Panc1 (cell line): ENCODE results near the gene CLCC1. TPM values are rescaled to one million over a fixed set of nuclear protein-coding genes. Genes with fewer than 3 reads are reported as not detected.

Experiments used
- ATAC-seq: fragments of 200-7000 bp; cut with Tn5 transposase; 2 replicates; pipeline ENCODE4 v1.9.1; 2020; ENCODE audit warnings: mild to moderate bottlenecking, moderate library complexity
- BruUV-seq: library from RNA; stranded (reverse); fragments of 400-500 nt; replicated peaks from 2 replicates; lab custom pipeline; 2021; lab: Mats Ljungman, UMichigan
- CTCF ChIA-PET: fragments of 300-600 bp; sonication (Branson Sonifier 250); formaldehyde crosslinking; loops from one replicate; lab custom pipeline; 2022; ENCODE audit warnings: antibody characterized with exemption; lab: Charles Lee
- POLR2A ChIA-PET: fragments of 300-600 bp; sonication (Branson Sonifier 250); formaldehyde crosslinking; loops from one replicate; lab custom pipeline; 2022; ENCODE audit warnings: antibody characterized with exemption; lab: Charles Lee
- DNase-seq: peaks from one replicate; pipeline ENCODE4 v3.0.0-alpha.2; 2010; ENCODE audit warnings: low read depth, low spot score
- H3K27ac ChIP-seq: 2 replicates; pipeline ENCODE4 v1.5.1; 2011; ENCODE audit warnings: mild to moderate bottlenecking, low read length, inconsistent platforms
- H3K27me3 ChIP-seq: fragments of 200-500 bp; sonication (Bioruptor generic); 2 replicates; pipeline ENCODE4 v1.6.0; 2014; ENCODE audit warnings: low read length, inconsistent platforms; ENCODE audit not compliant: control insufficient read depth, insufficient read depth
- H3K36me3 ChIP-seq: fragments of 200-500 bp; sonication (Bioruptor generic); 2 replicates; pipeline ENCODE4 v1.5.1; 2014; ENCODE audit warnings: inconsistent platforms, mild to moderate bottlenecking, low read length, moderate library complexity; ENCODE audit not compliant: control insufficient read depth, insufficient read depth
- H3K4me1 ChIP-seq: 2 replicates; pipeline ENCODE4 v1.5.1; 2011; ENCODE audit warnings: inconsistent platforms, mild to moderate bottlenecking, low read length, moderate library complexity; ENCODE audit not compliant: control insufficient read depth, insufficient read depth
- H3K4me3 ChIP-seq, 2 experiments: 2 replicates each; pipeline ENCODE4 v1.5.1; 2011 to 2012; ENCODE audit warnings: low read depth in 2 of 2, low read length in 2 of 2, mild to moderate bottlenecking in 2 of 2, inconsistent platforms in 1 of 2, moderate library complexity in 1 of 2
- H3K9me3 ChIP-seq: fragments of 200-500 bp; sonication (Bioruptor generic); 2 replicates; pipeline ENCODE4 v1.5.1; 2014; ENCODE audit warnings: low read depth, mild to moderate bottlenecking, inconsistent platforms, low read length, moderate library complexity; ENCODE audit not compliant: control insufficient read depth, insufficient read depth
- POLR2AphosphoS5 ChIP-seq: IDR thresholded peaks from 2 replicates; pipeline ENCODE4 v1.6.1; 2012; ENCODE audit warnings: mild to moderate bottlenecking, low read depth, low read length, moderate library complexity
- SIN3A ChIP-seq: IDR thresholded peaks from 2 replicates; pipeline ENCODE4 v1.6.1; 2012; ENCODE audit warnings: low read depth, mild to moderate bottlenecking, low read length, moderate library complexity, borderline replicate concordance; ENCODE audit not compliant: insufficient read depth
- TCF7L2 ChIP-seq: IDR thresholded peaks from 2 replicates; pipeline ENCODE4 v1.6.1; 2011; ENCODE audit warnings: mild to moderate bottlenecking, low read depth, low read length, inconsistent platforms
- in situ Hi-C: cut with HindIII; loops from 2 replicates; pipeline ENCODE4 v1.10.0; 2016; ENCODE audit warnings: low sequenced_read_pairs, low pct_unique_long_range_greater_than_20kb
- intact Hi-C: fragments of 100-400 bp; cut with micrococcal nuclease; formaldehyde crosslinking; loops from one replicate; pipeline ENCODE4 v1.10.0; 2022; ENCODE audit not compliant: unreplicated experiment
- total RNA-seq: library from RNA; stranded (reverse); gene quantifications from one replicate; pipeline ENCODE4 v1.2.1, GENCODE V29; 2021; ENCODE audit not compliant: unreplicated experiment
- TF ChIP-seq, protein P1 (sequence below), 2 experiments: IDR thresholded peaks; 2 replicates each; pipeline ENCODE4 v1.6.1; 2011 to 2012; ENCODE audit warnings: low read depth in 2 of 2, control low read depth in 1 of 2, low read length in 1 of 2, mild to moderate bottlenecking in 1 of 2, moderate library complexity in 1 of 2; ENCODE audit not compliant: insufficient read depth in 1 of 2
- TF ChIP-seq, protein P2 (sequence below): fragments of 450-650 bp; IDR thresholded peaks from 2 replicates; pipeline ENCODE4 v1.5.1; 2017; ENCODE audit warnings: mild to moderate bottlenecking

Gene CLCC1
- total RNA-seq, 1 experiment from 2014 or later: 28.4 TPM

DNA sequence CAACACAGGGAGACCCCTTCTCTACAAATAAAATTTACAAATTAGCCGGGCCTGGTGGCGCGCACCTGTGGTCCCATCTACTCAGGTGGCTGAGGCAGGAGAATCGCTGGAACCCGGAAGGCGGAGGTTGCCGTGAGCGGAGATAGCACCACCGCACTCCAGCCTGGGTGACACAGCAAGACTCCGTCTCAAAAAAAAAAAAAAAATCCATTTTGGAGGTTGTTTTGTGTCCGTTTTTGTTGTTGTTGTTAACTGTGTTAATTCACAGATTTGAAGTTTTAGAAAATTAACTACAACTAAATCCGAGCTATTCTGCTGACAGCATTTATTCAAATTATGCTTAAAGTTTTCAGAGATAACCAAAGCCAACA lies 618 bp downstream of the CLCC1 start:
- H3K4me3 ChIP-seq: peak overlapping the region; percentile 66 to 73
- intact Hi-C loops: no loop called here
- TF ChIP-seq SIN3A (no peak), POLR2AphosphoS5 (no peak), TCF7L2 (no peak)
- TF ChIP-seq, protein P1, sequence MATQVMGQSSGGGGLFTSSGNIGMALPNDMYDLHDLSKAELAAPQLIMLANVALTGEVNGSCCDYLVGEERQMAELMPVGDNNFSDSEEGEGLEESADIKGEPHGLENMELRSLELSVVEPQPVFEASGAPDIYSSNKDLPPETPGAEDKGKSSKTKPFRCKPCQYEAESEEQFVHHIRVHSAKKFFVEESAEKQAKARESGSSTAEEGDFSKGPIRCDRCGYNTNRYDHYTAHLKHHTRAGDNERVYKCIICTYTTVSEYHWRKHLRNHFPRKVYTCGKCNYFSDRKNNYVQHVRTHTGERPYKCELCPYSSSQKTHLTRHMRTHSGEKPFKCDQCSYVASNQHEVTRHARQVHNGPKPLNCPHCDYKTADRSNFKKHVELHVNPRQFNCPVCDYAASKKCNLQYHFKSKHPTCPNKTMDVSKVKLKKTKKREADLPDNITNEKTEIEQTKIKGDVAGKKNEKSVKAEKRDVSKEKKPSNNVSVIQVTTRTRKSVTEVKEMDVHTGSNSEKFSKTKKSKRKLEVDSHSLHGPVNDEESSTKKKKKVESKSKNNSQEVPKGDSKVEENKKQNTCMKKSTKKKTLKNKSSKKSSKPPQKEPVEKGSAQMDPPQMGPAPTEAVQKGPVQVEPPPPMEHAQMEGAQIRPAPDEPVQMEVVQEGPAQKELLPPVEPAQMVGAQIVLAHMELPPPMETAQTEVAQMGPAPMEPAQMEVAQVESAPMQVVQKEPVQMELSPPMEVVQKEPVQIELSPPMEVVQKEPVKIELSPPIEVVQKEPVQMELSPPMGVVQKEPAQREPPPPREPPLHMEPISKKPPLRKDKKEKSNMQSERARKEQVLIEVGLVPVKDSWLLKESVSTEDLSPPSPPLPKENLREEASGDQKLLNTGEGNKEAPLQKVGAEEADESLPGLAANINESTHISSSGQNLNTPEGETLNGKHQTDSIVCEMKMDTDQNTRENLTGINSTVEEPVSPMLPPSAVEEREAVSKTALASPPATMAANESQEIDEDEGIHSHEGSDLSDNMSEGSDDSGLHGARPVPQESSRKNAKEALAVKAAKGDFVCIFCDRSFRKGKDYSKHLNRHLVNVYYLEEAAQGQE (IDR thresholded peaks at IDR 0.05; ENCODE audit: insufficient read depth in 1 of 2, low read depth in 2 of 2, low read length in 1 of 2): no peak
- TF ChIP-seq, protein P2, sequence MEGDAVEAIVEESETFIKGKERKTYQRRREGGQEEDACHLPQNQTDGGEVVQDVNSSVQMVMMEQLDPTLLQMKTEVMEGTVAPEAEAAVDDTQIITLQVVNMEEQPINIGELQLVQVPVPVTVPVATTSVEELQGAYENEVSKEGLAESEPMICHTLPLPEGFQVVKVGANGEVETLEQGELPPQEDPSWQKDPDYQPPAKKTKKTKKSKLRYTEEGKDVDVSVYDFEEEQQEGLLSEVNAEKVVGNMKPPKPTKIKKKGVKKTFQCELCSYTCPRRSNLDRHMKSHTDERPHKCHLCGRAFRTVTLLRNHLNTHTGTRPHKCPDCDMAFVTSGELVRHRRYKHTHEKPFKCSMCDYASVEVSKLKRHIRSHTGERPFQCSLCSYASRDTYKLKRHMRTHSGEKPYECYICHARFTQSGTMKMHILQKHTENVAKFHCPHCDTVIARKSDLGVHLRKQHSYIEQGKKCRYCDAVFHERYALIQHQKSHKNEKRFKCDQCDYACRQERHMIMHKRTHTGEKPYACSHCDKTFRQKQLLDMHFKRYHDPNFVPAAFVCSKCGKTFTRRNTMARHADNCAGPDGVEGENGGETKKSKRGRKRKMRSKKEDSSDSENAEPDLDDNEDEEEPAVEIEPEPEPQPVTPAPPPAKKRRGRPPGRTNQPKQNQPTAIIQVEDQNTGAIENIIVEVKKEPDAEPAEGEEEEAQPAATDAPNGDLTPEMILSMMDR: no peak
- BruUV-seq: TSS peak; percentile 66
- ATAC-seq: no peak
- in situ Hi-C loops: no loop called here
- peak overlapping the region; percentile 65 for H3K27ac ChIP-seq
- POLR2A ChIA-PET: no interaction called here
- no peak for DNase-seq
- H3K27me3 ChIP-seq: no peaks in the 10 kb centered on the region
- H3K36me3 ChIP-seq: no peaks in the 10 kb centered on the region; the same call in 1 of the 2 replicates
- CTCF ChIA-PET: no interaction called here
- peaks cover 5% of the 10 kb centered on the region; the same call in 1 of the 2 replicates for H3K4me1 ChIP-seq
- no peaks in the 10 kb centered on the region for H3K9me3 ChIP-seq

DNA sequence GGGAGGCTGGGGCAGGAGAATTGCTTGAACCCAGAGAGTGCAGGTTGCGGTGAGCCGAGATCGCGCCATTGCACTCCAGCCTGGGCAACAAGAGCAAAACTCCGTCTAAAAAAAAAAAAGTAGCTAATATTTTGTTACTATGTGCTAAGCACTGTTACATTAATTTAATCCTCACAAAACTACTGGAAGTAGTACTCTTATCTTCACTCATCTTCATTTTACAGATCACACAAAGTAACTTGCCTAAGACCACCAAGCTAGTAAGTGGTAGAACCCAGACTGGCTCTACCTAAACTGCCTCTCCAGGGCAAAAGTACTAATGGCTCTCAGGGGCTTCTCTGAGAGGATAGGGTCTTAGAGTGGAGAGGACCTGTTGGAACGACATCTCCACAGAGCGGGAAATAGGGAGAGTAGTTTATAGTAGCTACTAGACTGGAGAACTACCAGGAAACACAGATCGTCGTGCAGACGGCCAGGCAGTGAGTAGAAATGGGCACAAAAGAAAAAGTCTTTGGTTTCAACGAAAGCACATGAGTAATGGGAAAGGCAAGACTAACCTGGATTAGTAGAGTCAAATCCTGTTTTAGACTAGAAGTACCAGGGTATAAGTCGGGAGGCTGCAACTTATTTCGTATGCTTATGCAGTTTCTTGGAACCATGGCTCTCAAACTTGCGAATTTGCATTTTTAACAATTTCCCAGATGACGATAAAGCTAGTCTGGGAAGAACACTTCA lies 1.4 kb downstream of the CLCC1 start:
- ATAC-seq (no peak), DNase-seq (no peak)
- peak overlapping the region; percentile 66 to 73 for H3K4me3 ChIP-seq
- peak overlapping the region; percentile 65 for H3K27ac ChIP-seq
- no peaks in the 10 kb centered on the region for H3K9me3 ChIP-seq
- H3K4me1 ChIP-seq: peaks cover 5% of the 10 kb centered on the region; the same call in 1 of the 2 replicates
- H3K27me3 ChIP-seq: no peaks in the 10 kb centered on the region
- H3K36me3 ChIP-seq: no peaks in the 10 kb centered on the region; the same call in 1 of the 2 replicates
- CTCF ChIA-PET: no interaction called here
- POLR2A ChIA-PET: no interaction called here
- TF ChIP-seq POLR2AphosphoS5 (no peak), SIN3A (no peak)
- TF ChIP-seq, protein P2: no peak
- in situ Hi-C loops (no loop called here), intact Hi-C loops (no loop called here)
- BruUV-seq: no TSS peak
